H1 (cell line): ENCODE measurements around the gene AHI1. TPM values are rescaled to one million over a fixed set of nuclear protein-coding genes. Genes with fewer than 3 reads are reported as not detected.

Source experiments
- CTCF ChIA-PET: fragments of 300-600 bp; sonication (Branson Sonifier 250); formaldehyde crosslinking; loops from one replicate; lab custom pipeline; 2021; ENCODE audit not compliant: partially characterized antibody; lab: Charles Lee
- POLR2A ChIA-PET: fragments of 300-600 bp; sonication (Branson Sonifier 250); formaldehyde crosslinking; loops from one replicate; lab custom pipeline; 2021; ENCODE audit warnings: inconsistent platforms; ENCODE audit not compliant: partially characterized antibody; lab: Charles Lee
- DNase-seq, 2 experiments: peaks; one replicate each; pipeline versions ENCODE4 v3.0.0 to v3.0.0-alpha.2; 2010 to 2022; ENCODE audit warnings: low spot score in 2 of 2, low read depth in 1 of 2, mixed read lengths in 1 of 2
- FAIRE-seq: peaks from 2 replicates; lab custom pipeline; 2011; peaks lifted over from hg19 to GRCh38; lab: Jason Lieb, UNC
- H2AFZ ChIP-seq: 2 replicates; pipeline ENCODE4 v1.8.1; 2012; ENCODE audit warnings: low read length, inconsistent platforms
- H2AK5ac ChIP-seq: 2 replicates; pipeline ENCODE4 v1.6.1; 2013; ENCODE audit warnings: low read depth, low read length
- H2BK120ac ChIP-seq: replicated peaks from 2 replicates; pipeline ENCODE3; 2013; ENCODE audit warnings: low read depth, low read length, inconsistent platforms
- H2BK12ac ChIP-seq: 2 replicates; pipeline ENCODE4 v1.6.1; 2013; ENCODE audit warnings: low read depth, low read length
- H2BK15ac ChIP-seq: 2 replicates; pipeline ENCODE4 v1.6.1; 2013; ENCODE audit warnings: low read length
- H2BK20ac ChIP-seq: 2 replicates; pipeline ENCODE4 v1.6.1; 2013; ENCODE audit warnings: low read length
- H2BK5ac ChIP-seq: 2 replicates; pipeline ENCODE4 v1.6.1; 2013; ENCODE audit warnings: low read depth, low read length
- H3K14ac ChIP-seq: 2 replicates; pipeline ENCODE4 v1.6.1; 2013; ENCODE audit warnings: inconsistent platforms; ENCODE audit not compliant: insufficient read length
- H3K18ac ChIP-seq: 2 replicates; pipeline ENCODE4 v1.6.1; 2013; ENCODE audit warnings: low read length; ENCODE audit errors: extremely low read depth
- H3K23ac ChIP-seq: 2 replicates; pipeline ENCODE4 v1.6.1; 2013; ENCODE audit warnings: inconsistent platforms; ENCODE audit not compliant: insufficient read length
- H3K23me2 ChIP-seq: 2 replicates; pipeline ENCODE4 v1.6.1; 2013; ENCODE audit warnings: low read depth, low read length
- H3K27ac ChIP-seq: 2 replicates; pipeline ENCODE4 v1.6.1; 2011; ENCODE audit warnings: low read depth, low read length, inconsistent platforms
- H3K27me3 ChIP-seq, 4 experiments: replicated peaks in 1 of 4; 1 replicate in 1 of 4; 2 replicates in 3 of 4; pipeline versions ENCODE4 v1.6.1 to v1.8.1; 2011 to 2013; ENCODE audit warnings: low read length in 3 of 4, mild to moderate bottlenecking in 3 of 4, inconsistent platforms in 2 of 4, mixed read lengths in 2 of 4, moderate library complexity in 1 of 4; ENCODE audit not compliant: control insufficient read depth in 3 of 4, insufficient read depth in 3 of 4; ENCODE audit errors: extremely low read depth in 1 of 4
- H3K36me3 ChIP-seq, 4 experiments: 2 replicates each; pipeline versions ENCODE4 v1.6.1 to v1.8.1; 2011 to 2013; ENCODE audit warnings: mild to moderate bottlenecking in 4 of 4, low read length in 3 of 4, moderate library complexity in 2 of 4, control low read depth in 1 of 4, inconsistent platforms in 1 of 4; ENCODE audit not compliant: insufficient read depth in 4 of 4, control insufficient read depth in 2 of 4
- H3K4ac ChIP-seq: replicated peaks from 2 replicates; pipeline ENCODE3; 2013; ENCODE audit warnings: low read length, low read depth, mixed read lengths, inconsistent platforms; ENCODE audit not compliant: insufficient read length
- H3K4me1 ChIP-seq, 4 experiments: replicated peaks in 1 of 4; 1 replicate in 1 of 4; 2 replicates in 3 of 4; pipeline versions ENCODE4 v1.6.1 to v1.8.1; 2011 to 2013; ENCODE audit warnings: low read length in 3 of 4, inconsistent platforms in 2 of 4, mixed read lengths in 1 of 4; ENCODE audit not compliant: insufficient read depth in 4 of 4, control insufficient read depth in 3 of 4
- H3K4me2 ChIP-seq, 2 experiments: 2 replicates each; pipeline versions ENCODE4 v1.6.1 to v1.8.1; 2011 to 2013; ENCODE audit warnings: low read depth in 2 of 2, low read length in 2 of 2, control low read depth in 1 of 2, inconsistent platforms in 1 of 2, mild to moderate bottlenecking in 1 of 2; ENCODE audit not compliant: insufficient read depth in 1 of 2
- H3K4me3 ChIP-seq, 4 experiments: fragments of 200-600, 300-600 bp in 1 of 4; sonication (generic), shearing (Covaris generic), sonication (Bioruptor Twin) in 1 of 4; 2 replicates each; pipeline versions ENCODE4 v1.5.1 to v1.8.1; 2011 to 2016; ENCODE audit warnings: low read length in 4 of 4, low read depth in 3 of 4, control low read depth in 2 of 4, inconsistent platforms in 2 of 4, mild to moderate bottlenecking in 2 of 4, mixed read lengths in 1 of 4, moderate library complexity in 1 of 4; ENCODE audit not compliant: insufficient read depth in 2 of 4; ENCODE audit errors: extremely low read depth in 1 of 4
- H3K56ac ChIP-seq: replicated peaks from 2 replicates; pipeline ENCODE3; 2013; ENCODE audit warnings: low read depth, mild to moderate bottlenecking, mixed read lengths, low read length, inconsistent platforms; ENCODE audit not compliant: insufficient read length
- H3K79me1 ChIP-seq: 2 replicates; pipeline ENCODE4 v1.6.1; 2013; ENCODE audit warnings: low read depth, low read length, control low read depth
- H3K79me2 ChIP-seq, 2 experiments: 2 replicates each; pipeline versions ENCODE4 v1.6.1 to v1.8.1; 2012 to 2013; ENCODE audit warnings: low read length in 2 of 2, mild to moderate bottlenecking in 2 of 2, inconsistent platforms in 1 of 2; ENCODE audit not compliant: insufficient read depth in 2 of 2, control insufficient read depth in 1 of 2
- H3K9ac ChIP-seq, 4 experiments: replicated peaks in 1 of 4; 1 replicate in 1 of 4; 2 replicates in 3 of 4; pipeline versions ENCODE4 v1.6.1 to v1.8.1; 2011 to 2013; ENCODE audit warnings: low read depth in 3 of 4, low read length in 3 of 4, control low read depth in 2 of 4, mild to moderate bottlenecking in 2 of 4, moderate library complexity in 2 of 4, inconsistent platforms in 1 of 4; ENCODE audit errors: extremely low read depth in 1 of 4
- H3K9me3 ChIP-seq, 2 experiments: 2 replicates each; pipeline versions ENCODE4 v1.6.1 to v1.8.1; 2012 to 2013; ENCODE audit warnings: mild to moderate bottlenecking in 2 of 2, moderate library complexity in 2 of 2, control low read depth in 1 of 2, inconsistent platforms in 1 of 2, low read depth in 1 of 2, low read length in 1 of 2, mixed read lengths in 1 of 2; ENCODE audit not compliant: insufficient read depth in 2 of 2
- H4K20me1 ChIP-seq, 2 experiments: replicated peaks in 1 of 2; 2 replicates each; pipeline versions ENCODE3 to v1.8.1; 2011 to 2013; ENCODE audit warnings: inconsistent platforms in 2 of 2, low read length in 2 of 2, mild to moderate bottlenecking in 1 of 2; ENCODE audit not compliant: insufficient read depth in 2 of 2, control insufficient read depth in 1 of 2
- H4K5ac ChIP-seq: 2 replicates; pipeline ENCODE4 v1.6.1; 2013; ENCODE audit warnings: low read length, low read depth, mixed read lengths, inconsistent platforms; ENCODE audit not compliant: insufficient read length
- H4K8ac ChIP-seq: 2 replicates; pipeline ENCODE4 v1.8.0; 2013; ENCODE audit warnings: mild to moderate bottlenecking, moderate library complexity, low read length, inconsistent platforms; ENCODE audit not compliant: insufficient read depth; ENCODE audit errors: extremely low read depth
- H4K91ac ChIP-seq: replicated peaks from 2 replicates; pipeline ENCODE3; 2013; ENCODE audit warnings: low read length, mixed read lengths, inconsistent platforms; ENCODE audit not compliant: insufficient read length
- BRCA1 ChIP-seq: IDR thresholded peaks from 2 replicates; pipeline ENCODE4 v1.6.1; 2012; ENCODE audit warnings: low read depth, low read length, improper control_type of control experiment
- CHD1 ChIP-seq: IDR thresholded peaks from 2 replicates; pipeline ENCODE4 v1.6.1; 2012; ENCODE audit warnings: low read depth, low read length, improper control_type of control experiment
- CTBP2 ChIP-seq: IDR thresholded peaks from 2 replicates; pipeline ENCODE4 v1.7.0; 2011; ENCODE audit warnings: borderline replicate concordance, mild to moderate bottlenecking, moderate library complexity, mixed read lengths, low read length; ENCODE audit not compliant: insufficient read depth, insufficient read length
- EZH2 ChIP-seq: fragments of 200-600 bp; sonication (generic); IDR thresholded peaks from 2 replicates; pipeline ENCODE4 v1.7.1; 2012; ENCODE audit warnings: low read depth, mild to moderate bottlenecking, moderate library complexity, low read length, inconsistent platforms; ENCODE audit not compliant: severe bottlenecking
- MAX ChIP-seq: IDR thresholded peaks from 2 replicates; pipeline ENCODE4 v1.6.1; 2012; ENCODE audit warnings: inconsistent platforms
- NANOG ChIP-seq: IDR thresholded peaks from 2 replicates; pipeline ENCODE4 v1.6.1; 2011; ENCODE audit warnings: low read length, low read depth, mild to moderate bottlenecking, inconsistent platforms; ENCODE audit not compliant: insufficient read depth, poor library complexity, severe bottlenecking
- POLR2A ChIP-seq, 2 experiments: IDR thresholded peaks; 1 replicate in 1 of 2; 2 replicates in 1 of 2; pipeline ENCODE4 v1.6.1; 2011; ENCODE audit warnings: low read depth in 2 of 2, low read length in 2 of 2, mild to moderate bottlenecking in 2 of 2; ENCODE audit errors: control extremely low read depth in 1 of 2
- RAD21 ChIP-seq, 2 experiments: IDR thresholded peaks in 1 of 2; conservative IDR thresholded peaks in 1 of 2; 2 replicates each; pipeline ENCODE4 v1.6.1; 2011; ENCODE audit warnings: low read depth in 2 of 2, low read length in 2 of 2, improper control_type of control experiment in 1 of 2, inconsistent platforms in 1 of 2, mild to moderate bottlenecking in 1 of 2, moderate library complexity in 1 of 2
- USF2 ChIP-seq: IDR thresholded peaks from 2 replicates; pipeline ENCODE4 v1.6.1; 2011; ENCODE audit warnings: low read length, improper control_type of control experiment
- WGBS, 2 experiments: shearing (Covaris generic) in 1 of 2; methylation state at CpG; one replicate each; pipeline versions ENCODE4 v1.1.6 to v1.1.7; 2013 to 2015; ENCODE audit warnings: low lambda C conversion rate in 2 of 2, mixed read lengths in 2 of 2, inconsistent platforms in 1 of 2, low coverage in 1 of 2, missing lambda C conversion rate in 1 of 2; ENCODE audit not compliant: insufficient replicate concordance in 2 of 2, insufficient coverage in 1 of 2, insufficient read length in 1 of 2; ENCODE audit errors: extremely low coverage in 1 of 2, missing lambda C conversion rate in 1 of 2; 5-methylcytosine and 5-hydroxymethylcytosine counted together
- polyA plus RNA-seq, 7 experiments: library from polyadenylated mRNA; depleted of rRNA in 3 of 7; stranded (reverse) in 5 of 7; unstranded in 2 of 7; fragments of >200 nt in 5 of 7; fragments of 200-250 nt in 2 of 7; gene quantifications; 1 replicate in 5 of 7; 2 replicates in 1 of 7; 4 replicates in 1 of 7; pipeline versions ENCODE4 v1.2.1 to v1.2.3, GENCODE V29; 2011 to 2013; ENCODE audit warnings: missing spikeins in 2 of 7, mixed read lengths in 2 of 7
- total RNA-seq: library from RNA; stranded (reverse); fragmentation: NEBNext Ultra II Directional; extraction: Animal tissue kit (Norgen Biotek cat#: 25700); gene quantifications from 2 replicates; pipeline ENCODE4 v1.2.1, GENCODE V29; 2021

Gene AHI1
- total and polyA plus RNA-seq, 2 of the 8 experiments (the other 6 are each of a cell fraction or from before 2014, with no cell fraction given), result 4.2 to 19.6 TPM

GRCh38 chr6:135250751-135251497 lies 246.6 kb downstream of the AHI1 start:
- H3K56ac ChIP-seq, result no peak overlapping the region
- 0 out of 2 replicates have a peak overlapping the region, but pooled peaks have one; percentile 62 for H2BK12ac ChIP-seq
- no peak overlapping the region for H3K4ac ChIP-seq
- no peaks in the 10 kb centered on the region for H3K9me3 ChIP-seq
- H2BK20ac ChIP-seq, result peak overlapping the region; percentile 91; the same call in 1 of the 2 replicates
- WGBS, 2 experiments, result 9% methylated on average over 9 of the region's 9 CpGs; no CpG with 5 or more reads in 1 of the 2 experiments
- no peak overlapping the region for H2AK5ac ChIP-seq
- H2BK5ac ChIP-seq, result peak overlapping the region; percentile 74
- peaks cover 4 to 30% (median 27%) of the 10 kb centered on the region in 4 experiments for H3K4me1 ChIP-seq
- no peaks in the 10 kb centered on the region for H3K36me3 ChIP-seq
- H2BK15ac ChIP-seq, result no peak overlapping the region
- peak overlapping the region; percentile 95 for H4K5ac ChIP-seq
- no peaks in the 10 kb centered on the region for H3K23me2 ChIP-seq
- H3K9ac ChIP-seq, result no peak overlapping the region
- H3K4me3 ChIP-seq, result peak overlapping the region in 1 of 4 experiments; percentile 35; a peak in 1 of 8 replicates
- H2BK120ac ChIP-seq, result no peak overlapping the region
- H3K14ac ChIP-seq, result no peak overlapping the region
- peak overlapping the region; percentile 23; the same call in 1 of the 2 replicates for H3K27ac ChIP-seq
- H3K23ac ChIP-seq, result no peak overlapping the region
- POLR2A ChIA-PET, result interaction anchor here (0.9 to 3.5 kb wide), 5 partner anchors 12 to 70 kb away, joined by 3 to 20 read pairs (median 3); partner anchors contain the start of gene MYB
- peak overlapping the region; percentile 57 to 64 for H3K4me2 ChIP-seq
- peak overlapping the region; percentile 83; the same call in 1 of the 2 replicates for H3K18ac ChIP-seq
- FAIRE-seq (peak; percentile 81), DNase-seq (peak; percentile 51 to 56)
- no peak overlapping the region for H4K91ac ChIP-seq
- H4K8ac ChIP-seq, result no peak overlapping the region
- no peaks in the 10 kb centered on the region for H3K27me3 ChIP-seq
- H3K79me1 ChIP-seq, result no peaks in the 10 kb centered on the region
- CTCF ChIA-PET, result interaction anchor here (0.7 to 1.5 kb wide), 5 partner anchors 13 to 106 kb away, joined by 3 to 7 read pairs (median 3); no protein-coding TSS in a partner anchor
- no peaks in the 10 kb centered on the region for H4K20me1 ChIP-seq
- no peaks in the 10 kb centered on the region for H3K79me2 ChIP-seq
- H2AFZ ChIP-seq, result no peak overlapping the region
- TF ChIP-seq MAX (no peak), EZH2 (no peak), POLR2A (IDR thresholded peaks at IDR 0.05; ENCODE audit: control extremely low read depth in 1 of 2, low read depth in 2 of 2, low read length in 2 of 2) (peak in 1 of 2 experiments; percentile 27; a peak in 1 of 3 replicates), BRCA1 (no peak), NANOG (peak; percentile 78), RAD21 (IDR thresholded peaks at IDR 0.05 in 1 of 2, conservative IDR thresholded peaks at IDR 0.05 in 1 of 2; ENCODE audit: low read depth in 2 of 2, low read length in 2 of 2) (no peak; a peak in 1 of 4 replicates), CTBP2 (peak; percentile 78), USF2 (no peak), CHD1 (no peak)
